Measurements from ENCODE around the gene SAMD1.

Gene SAMD1

GRCh38 chr19:14073261-14073924 lies 17.2 kb downstream of the SAMD1 start:
- H3K4me3 ChIP-seq (ENCODE audit: low read depth, low read length): peak overlapping the region; percentile 92
- peak overlapping the region; percentile 92 for H2AFZ ChIP-seq (ENCODE audit: low read length, unreplicated experiment)
- H3K27me3 ChIP-seq (ENCODE audit: insufficient read depth, low read length): no peaks in the 10 kb centered on the region
- peaks cover 3% of the 10 kb centered on the region for H3K4me1 ChIP-seq (ENCODE audit: control insufficient read depth, insufficient read depth, low read length, unreplicated experiment)
- H3K79me2 ChIP-seq (ENCODE audit: control insufficient read depth, insufficient read depth, low read length, unreplicated experiment): no peaks in the 10 kb centered on the region
- H3K27ac ChIP-seq (ENCODE audit: low read depth, low read length): no peak overlapping the region
- no peaks in the 10 kb centered on the region for H3K36me3 ChIP-seq (ENCODE audit: insufficient read depth, low read length)

DNA sequence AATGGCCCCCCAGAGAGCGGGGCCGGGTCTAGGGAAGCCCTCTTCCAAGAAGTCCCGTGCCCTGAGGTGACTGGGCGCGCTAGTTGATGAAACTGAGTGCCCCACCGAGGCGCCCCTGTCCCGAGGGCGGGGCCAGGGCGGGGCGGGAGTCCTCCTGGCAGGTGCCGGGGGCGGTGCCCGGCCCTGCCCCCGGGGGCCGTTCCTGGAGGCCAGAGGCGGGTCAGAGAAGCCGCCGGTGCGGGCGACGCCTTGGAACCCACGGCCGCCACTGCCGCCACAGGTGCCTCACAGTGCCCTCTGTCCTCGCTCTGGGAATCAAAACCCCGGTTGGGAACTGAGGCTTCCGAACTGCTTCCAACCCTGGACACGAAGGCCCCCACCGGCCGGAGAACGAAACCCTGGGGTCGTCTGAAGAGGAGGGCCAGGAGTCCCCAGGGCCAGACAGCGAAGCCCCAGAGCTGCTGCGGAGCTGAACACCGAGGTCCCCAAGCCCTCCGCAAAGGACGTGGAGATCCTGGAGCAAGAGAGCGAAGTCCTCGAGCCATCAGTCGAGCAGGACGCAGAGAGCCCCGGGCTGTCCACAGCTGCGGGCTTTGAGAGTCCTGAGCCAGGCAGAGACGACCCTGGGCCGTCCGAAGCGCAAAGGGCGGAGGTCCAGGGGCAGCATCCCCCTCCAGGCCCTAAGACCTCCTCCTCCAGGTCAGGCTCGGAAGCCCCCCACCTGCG lies 17.9 kb downstream of the SAMD1 start, which contains the start of gene MISP3:
Gene MISP3, plus strand, starts transcription at position 252 of the 726 bp plus-strand sequence. CDS start 524 bp downstream, outside the sequence.
- Histone ChIP-seq H2AFZ (ENCODE audit: low read length, unreplicated experiment) (peak within 1 kb of the TSS; percentile 92), H3K79me2 (ENCODE audit: control insufficient read depth, insufficient read depth, low read length, unreplicated experiment) (no peaks in the 10 kb centered on the region), H3K4me3 (ENCODE audit: low read depth, low read length) (peak within 1 kb of the TSS; percentile 92), H3K27ac (ENCODE audit: low read depth, low read length) (no peak within 1 kb of the TSS), H3K27me3 (ENCODE audit: insufficient read depth, low read length) (no peaks in the 10 kb centered on the region), H3K36me3 (ENCODE audit: insufficient read depth, low read length) (no peaks in the 10 kb centered on the region), H3K4me1 (ENCODE audit: control insufficient read depth, insufficient read depth, low read length, unreplicated experiment) (peaks cover 3% of the 10 kb centered on the region)

DNA sequence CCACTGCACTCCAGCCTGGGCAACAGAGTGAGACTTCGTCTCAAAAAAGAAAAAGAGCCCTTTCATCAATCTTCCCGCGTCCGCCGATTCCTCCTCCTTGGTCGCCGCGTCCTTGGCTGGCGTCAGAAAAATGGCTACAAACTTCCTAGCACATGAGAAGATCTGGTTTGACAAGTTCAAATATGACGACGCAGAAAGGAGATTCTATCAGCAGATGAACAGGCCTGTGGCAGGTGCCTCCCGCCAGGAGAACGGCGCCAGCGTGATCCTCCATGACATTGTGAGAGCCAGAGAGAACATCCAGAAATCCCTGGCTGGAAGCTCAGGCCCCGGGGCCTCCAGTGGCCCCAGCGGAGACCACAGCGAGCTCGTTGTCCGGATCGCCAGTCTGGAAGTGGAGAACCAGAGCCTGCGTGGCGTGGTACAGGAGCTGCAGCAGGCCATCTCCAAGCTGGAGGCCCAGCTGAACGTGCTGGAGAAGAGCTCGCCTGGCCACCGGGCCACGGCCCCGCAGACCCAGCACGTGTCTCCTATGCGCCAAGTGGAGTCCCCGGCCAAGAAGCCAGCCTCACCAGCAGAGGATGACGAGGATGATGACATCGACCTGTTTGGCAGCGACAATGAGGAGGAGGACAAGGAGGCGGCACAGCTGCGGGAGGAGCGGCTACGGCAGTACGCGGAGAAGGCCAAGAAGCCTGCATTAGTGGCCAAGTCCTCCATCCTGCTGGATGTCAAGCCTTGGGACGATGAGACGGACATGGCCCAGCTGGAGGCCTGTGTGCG lies 20.1 kb downstream of the SAMD1 start:
- Histone ChIP-seq H3K27ac (ENCODE audit: low read depth, low read length) (no peak overlapping the region), H3K4me1 (ENCODE audit: control insufficient read depth, insufficient read depth, low read length, unreplicated experiment) (peaks cover 3% of the 10 kb centered on the region), H3K36me3 (ENCODE audit: insufficient read depth, low read length) (no peaks in the 10 kb centered on the region), H2AFZ (ENCODE audit: low read length, unreplicated experiment) (no peak overlapping the region), H3K79me2 (ENCODE audit: control insufficient read depth, insufficient read depth, low read length, unreplicated experiment) (no peaks in the 10 kb centered on the region), H3K4me3 (ENCODE audit: low read depth, low read length) (no peak overlapping the region), H3K27me3 (ENCODE audit: insufficient read depth, low read length) (no peaks in the 10 kb centered on the region)

DNA sequence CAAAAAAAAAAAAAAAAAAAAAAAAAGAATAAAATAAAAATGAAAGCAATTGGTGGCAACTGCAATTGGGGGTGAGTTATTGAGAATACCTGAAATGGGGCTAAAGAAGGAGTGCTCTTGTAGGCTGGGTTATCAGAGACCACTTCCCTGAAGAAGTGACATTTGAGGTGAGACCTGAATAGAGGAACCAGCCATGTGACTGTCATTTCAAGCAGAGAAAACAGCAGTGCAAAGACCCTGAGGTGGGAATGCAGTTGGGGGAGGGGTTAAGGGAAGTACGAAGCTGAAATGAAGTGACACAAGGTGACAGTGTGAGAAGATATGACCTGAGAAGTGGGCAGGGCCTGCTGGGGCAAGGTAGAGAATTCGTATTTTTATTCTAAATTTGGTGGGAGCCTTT lies 24.4 kb downstream of the SAMD1 start:
- Histone ChIP-seq H3K36me3 (ENCODE audit: insufficient read depth, low read length) (no peaks in the 10 kb centered on the region), H3K79me2 (ENCODE audit: control insufficient read depth, insufficient read depth, low read length, unreplicated experiment) (no peaks in the 10 kb centered on the region), H3K27ac (ENCODE audit: low read depth, low read length) (no peak overlapping the region), H3K4me1 (ENCODE audit: control insufficient read depth, insufficient read depth, low read length, unreplicated experiment) (no peaks in the 10 kb centered on the region), H3K4me3 (ENCODE audit: low read depth, low read length) (no peak overlapping the region), H3K27me3 (ENCODE audit: insufficient read depth, low read length) (no peaks in the 10 kb centered on the region), H2AFZ (ENCODE audit: low read length, unreplicated experiment) (no peak overlapping the region)

- no peaks in the 10 kb centered on the region for H3K79me2 ChIP-seq (ENCODE audit: control insufficient read depth, insufficient read depth, low read length, unreplicated experiment)
- H3K27ac ChIP-seq (ENCODE audit: low read depth, low read length): no peak overlapping the region
- H3K27me3 ChIP-seq (ENCODE audit: insufficient read depth, low read length): peaks cover 7% of the 10 kb centered on the region
- H3K36me3 ChIP-seq (ENCODE audit: insufficient read depth, low read length): no peaks in the 10 kb centered on the region
- H3K4me3 ChIP-seq (ENCODE audit: low read depth, low read length): no peak overlapping the region
- no peak overlapping the region for H2AFZ ChIP-seq (ENCODE audit: low read length, unreplicated experiment)
- H3K4me1 ChIP-seq (ENCODE audit: control insufficient read depth, insufficient read depth, low read length, unreplicated experiment): peaks cover 3% of the 10 kb centered on the region
Measured at GRCh38 chr19:14063105-14063504, 27.4 kb downstream of the SAMD1 start.

GRCh38 chr19:14062558-14062855 lies 28.0 kb downstream of the SAMD1 start:
- Histone ChIP-seq H3K4me3 (ENCODE audit: low read depth, low read length) (no peak overlapping the region), H3K27ac (ENCODE audit: low read depth, low read length) (no peak overlapping the region), H3K4me1 (ENCODE audit: control insufficient read depth, insufficient read depth, low read length, unreplicated experiment) (peaks cover 3% of the 10 kb centered on the region), H3K36me3 (ENCODE audit: insufficient read depth, low read length) (no peaks in the 10 kb centered on the region), H3K79me2 (ENCODE audit: control insufficient read depth, insufficient read depth, low read length, unreplicated experiment) (no peaks in the 10 kb centered on the region), H3K27me3 (ENCODE audit: insufficient read depth, low read length) (peaks cover 7% of the 10 kb centered on the region), H2AFZ (ENCODE audit: low read length, unreplicated experiment) (no peak overlapping the region)

DNA sequence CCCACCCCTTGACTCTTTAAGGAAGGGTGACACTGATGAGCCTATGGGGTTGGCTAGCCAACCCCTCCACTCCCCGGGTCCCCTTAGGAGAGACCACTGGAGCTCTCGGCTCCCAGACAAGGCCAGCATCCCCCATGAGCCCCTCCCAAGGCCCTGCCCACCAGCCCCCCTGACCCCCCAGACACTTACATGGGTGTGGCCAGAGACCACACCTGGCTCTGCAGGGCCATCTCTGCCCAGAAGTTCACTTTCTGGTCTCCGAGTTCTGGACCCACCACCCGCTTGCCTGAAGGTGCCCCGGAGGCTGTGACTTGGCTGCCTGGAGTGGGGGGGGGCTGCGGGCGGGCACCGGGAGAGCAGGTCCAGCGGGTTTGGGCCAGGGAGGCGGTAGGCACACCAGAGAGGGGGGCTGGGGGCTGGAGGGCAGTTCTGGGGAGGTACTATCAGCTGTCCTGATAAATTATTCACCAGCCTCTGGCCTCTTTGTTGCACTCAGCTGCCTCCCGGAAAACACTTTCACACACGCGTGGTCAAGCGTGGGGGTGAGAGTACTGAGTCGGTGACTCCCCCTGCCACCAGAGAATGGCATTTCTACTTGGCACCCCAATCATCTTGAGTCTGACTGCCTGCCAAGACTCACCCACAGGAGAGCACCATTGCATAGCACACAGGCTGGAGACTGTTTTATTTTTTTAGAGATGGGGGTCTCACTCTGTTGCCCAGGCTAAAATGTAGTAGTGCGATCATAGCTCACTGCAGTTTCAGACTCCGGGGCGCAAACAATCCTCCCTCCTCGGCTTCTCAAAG lies 28.6 kb downstream of the SAMD1 start, which contains the start of gene PALM3:
Gene PALM3, minus strand, starts transcription at position 326 of the 807 bp plus-strand sequence. Its CDS starts 96 bp downstream, at position 230.
- Histone ChIP-seq H3K27ac (ENCODE audit: low read depth, low read length) (no peak within 1 kb of the TSS), H3K27me3 (ENCODE audit: insufficient read depth, low read length) (peaks cover 7% of the 10 kb centered on the region), H3K36me3 (ENCODE audit: insufficient read depth, low read length) (no peaks in the 10 kb centered on the region), H2AFZ (ENCODE audit: low read length, unreplicated experiment) (no peak within 1 kb of the TSS), H3K79me2 (ENCODE audit: control insufficient read depth, insufficient read depth, low read length, unreplicated experiment) (no peaks in the 10 kb centered on the region), H3K4me1 (ENCODE audit: control insufficient read depth, insufficient read depth, low read length, unreplicated experiment) (peaks cover 3% of the 10 kb centered on the region), H3K4me3 (ENCODE audit: low read depth, low read length) (no peak within 1 kb of the TSS)

GRCh38 chr19:14061081-14061749 lies 29.3 kb downstream of the SAMD1 start:
- no peak overlapping the region for H2AFZ ChIP-seq (ENCODE audit: low read length, unreplicated experiment)
- peaks cover 7% of the 10 kb centered on the region for H3K27me3 ChIP-seq (ENCODE audit: insufficient read depth, low read length)
- no peaks in the 10 kb centered on the region for H3K79me2 ChIP-seq (ENCODE audit: control insufficient read depth, insufficient read depth, low read length, unreplicated experiment)
- H3K4me3 ChIP-seq (ENCODE audit: low read depth, low read length): no peak overlapping the region
- peaks cover 3% of the 10 kb centered on the region for H3K4me1 ChIP-seq (ENCODE audit: control insufficient read depth, insufficient read depth, low read length, unreplicated experiment)
- H3K27ac ChIP-seq (ENCODE audit: low read depth, low read length): no peak overlapping the region
- no peaks in the 10 kb centered on the region for H3K36me3 ChIP-seq (ENCODE audit: insufficient read depth, low read length)

GRCh38 chr19:14059652-14060155 lies 30.8 kb downstream of the SAMD1 start:
- Histone ChIP-seq H3K79me2 (ENCODE audit: control insufficient read depth, insufficient read depth, low read length, unreplicated experiment) (no peaks in the 10 kb centered on the region), H3K36me3 (ENCODE audit: insufficient read depth, low read length) (no peaks in the 10 kb centered on the region), H3K4me1 (ENCODE audit: control insufficient read depth, insufficient read depth, low read length, unreplicated experiment) (peaks cover 3% of the 10 kb centered on the region), H2AFZ (ENCODE audit: low read length, unreplicated experiment) (no peak overlapping the region), H3K27me3 (ENCODE audit: insufficient read depth, low read length) (peaks cover 7% of the 10 kb centered on the region), H3K27ac (ENCODE audit: low read depth, low read length) (no peak overlapping the region), H3K4me3 (ENCODE audit: low read depth, low read length) (no peak overlapping the region)

Data from ACC112 (cell line).